ENCODE results near the gene RAP1GDS1.

- TF ChIP-seq, protein P1, sequence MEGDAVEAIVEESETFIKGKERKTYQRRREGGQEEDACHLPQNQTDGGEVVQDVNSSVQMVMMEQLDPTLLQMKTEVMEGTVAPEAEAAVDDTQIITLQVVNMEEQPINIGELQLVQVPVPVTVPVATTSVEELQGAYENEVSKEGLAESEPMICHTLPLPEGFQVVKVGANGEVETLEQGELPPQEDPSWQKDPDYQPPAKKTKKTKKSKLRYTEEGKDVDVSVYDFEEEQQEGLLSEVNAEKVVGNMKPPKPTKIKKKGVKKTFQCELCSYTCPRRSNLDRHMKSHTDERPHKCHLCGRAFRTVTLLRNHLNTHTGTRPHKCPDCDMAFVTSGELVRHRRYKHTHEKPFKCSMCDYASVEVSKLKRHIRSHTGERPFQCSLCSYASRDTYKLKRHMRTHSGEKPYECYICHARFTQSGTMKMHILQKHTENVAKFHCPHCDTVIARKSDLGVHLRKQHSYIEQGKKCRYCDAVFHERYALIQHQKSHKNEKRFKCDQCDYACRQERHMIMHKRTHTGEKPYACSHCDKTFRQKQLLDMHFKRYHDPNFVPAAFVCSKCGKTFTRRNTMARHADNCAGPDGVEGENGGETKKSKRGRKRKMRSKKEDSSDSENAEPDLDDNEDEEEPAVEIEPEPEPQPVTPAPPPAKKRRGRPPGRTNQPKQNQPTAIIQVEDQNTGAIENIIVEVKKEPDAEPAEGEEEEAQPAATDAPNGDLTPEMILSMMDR (conservative IDR thresholded peaks at IDR 0.05) = no peak
- TF ChIP-seq ZFX (IDR thresholded peaks at IDR 0.05) = no peak
Observed at GRCh38 chr4:98416844-98417243, 155.7 kb downstream of the RAP1GDS1 start.
